Stimulated activated naive CD4-positive, alpha-beta T cell treated with Interleukin-2 at 50 U/mL for 16 hours (primary cell): ENCODE data around the gene HVCN1.
"Not testable (repeated sequence)": the region's sequence is repeated elsewhere in the genome, so short reads cannot be mapped to it uniquely, and the experiment has no call there.

Experiments used
- DNase-seq: peaks from one replicate; lab custom pipeline; 2025; lab: John Stamatoyannopoulos, UW

HVCN1 gene

GRCh38 chr12:110668480-110669192, 20.3 kb downstream of the HVCN1 start:
- no peak for DNase-seq

- DNase-seq = no peak
Measured at GRCh38 chr12:110667671-110668070, 21.2 kb downstream of the HVCN1 start.

GRCh38 chr12:110666892-110667291, 22.0 kb downstream of the HVCN1 start:
- no peak for DNase-seq

- DNase-seq = peak; percentile 14
Measured at GRCh38 chr12:110661337-110661972, 27.5 kb downstream of the HVCN1 start.

- DNase-seq = no peak
Measured at GRCh38 chr12:110658878-110659277, 30.0 kb downstream of the HVCN1 start.

- DNase-seq = no peak
Measured at GRCh38 chr12:110658242-110658641, 30.7 kb downstream of the HVCN1 start.

GRCh38 chr12:110657747-110658146, 31.2 kb downstream of the HVCN1 start:
- no peak for DNase-seq

- DNase-seq = no peak
Measured at GRCh38 chr12:110656071-110656655, 32.8 kb downstream of the HVCN1 start.

- not testable (repeated sequence) for DNase-seq
Measured at GRCh38 chr12:110654238-110654637, 34.7 kb downstream of the HVCN1 start.

- DNase-seq = no peak
Measured at GRCh38 chr12:110649341-110649847, 39.5 kb downstream of the HVCN1 start.

GRCh38 chr12:110647631-110648040, 41.3 kb downstream of the HVCN1 start:
- DNase-seq = no peak

GRCh38 chr12:110641521-110641920, 47.4 kb downstream of the HVCN1 start:
- DNase-seq = no peak

- DNase-seq = no peak
Measured at GRCh38 chr12:110640275-110641025, 48.5 kb downstream of the HVCN1 start.

- DNase-seq = no peak
Measured at GRCh38 chr12:110639336-110640141, 49.4 kb downstream of the HVCN1 start.

GRCh38 chr12:110638796-110639195, 50.1 kb downstream of the HVCN1 start:
- no peak for DNase-seq

- no peak for DNase-seq
Measured at GRCh38 chr12:110637869-110638441, 51.0 kb downstream of the HVCN1 start.

- DNase-seq = no peak
Measured at GRCh38 chr12:110636516-110636915, 52.4 kb downstream of the HVCN1 start.

- DNase-seq = no peak
Measured at GRCh38 chr12:110635055-110635454, 53.9 kb downstream of the HVCN1 start.

GRCh38 chr12:110627500-110628195, 61.3 kb downstream of the HVCN1 start:
- DNase-seq = no peak

- no peak for DNase-seq
Measured at GRCh38 chr12:110622582-110622981, 66.3 kb downstream of the HVCN1 start.
